ENCODE measurements around the gene BMP7.

DNA sequence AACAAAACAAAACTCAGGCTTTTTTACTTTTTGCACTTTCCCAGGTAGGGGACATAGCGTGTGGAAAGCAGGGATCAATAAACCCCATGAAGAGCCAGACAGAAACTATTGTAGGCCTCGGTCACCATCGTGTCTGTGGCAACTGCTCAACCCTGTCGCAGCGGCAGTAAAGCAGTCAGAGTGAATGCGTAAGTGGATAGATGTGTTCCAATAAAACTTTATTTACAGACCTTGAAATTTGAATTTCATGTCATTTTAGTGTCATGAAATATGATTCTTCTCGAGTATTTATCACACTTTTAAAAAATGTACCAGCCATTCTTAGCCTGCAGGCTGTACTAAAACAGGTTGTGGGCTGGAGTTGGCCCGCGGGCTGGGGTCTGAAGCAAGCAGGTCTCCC, 14.5 kb downstream of the BMP7 start:
- TF ChIP-seq, protein P1, sequence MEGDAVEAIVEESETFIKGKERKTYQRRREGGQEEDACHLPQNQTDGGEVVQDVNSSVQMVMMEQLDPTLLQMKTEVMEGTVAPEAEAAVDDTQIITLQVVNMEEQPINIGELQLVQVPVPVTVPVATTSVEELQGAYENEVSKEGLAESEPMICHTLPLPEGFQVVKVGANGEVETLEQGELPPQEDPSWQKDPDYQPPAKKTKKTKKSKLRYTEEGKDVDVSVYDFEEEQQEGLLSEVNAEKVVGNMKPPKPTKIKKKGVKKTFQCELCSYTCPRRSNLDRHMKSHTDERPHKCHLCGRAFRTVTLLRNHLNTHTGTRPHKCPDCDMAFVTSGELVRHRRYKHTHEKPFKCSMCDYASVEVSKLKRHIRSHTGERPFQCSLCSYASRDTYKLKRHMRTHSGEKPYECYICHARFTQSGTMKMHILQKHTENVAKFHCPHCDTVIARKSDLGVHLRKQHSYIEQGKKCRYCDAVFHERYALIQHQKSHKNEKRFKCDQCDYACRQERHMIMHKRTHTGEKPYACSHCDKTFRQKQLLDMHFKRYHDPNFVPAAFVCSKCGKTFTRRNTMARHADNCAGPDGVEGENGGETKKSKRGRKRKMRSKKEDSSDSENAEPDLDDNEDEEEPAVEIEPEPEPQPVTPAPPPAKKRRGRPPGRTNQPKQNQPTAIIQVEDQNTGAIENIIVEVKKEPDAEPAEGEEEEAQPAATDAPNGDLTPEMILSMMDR (IDR thresholded peaks at IDR 0.05 in 8 of 11, conservative IDR thresholded peaks at IDR 0.05 in 3 of 11): no peak
- no peak for TF ChIP-seq POLR2A (IDR thresholded peaks at IDR 0.05)

Measured in spleen (tissue), 7 donors.